ENCODE data around the gene BRCA1.
"Not testable (repeated sequence)": the region's sequence is repeated elsewhere in the genome, so short reads cannot be mapped to it uniquely, and the experiment has no call there.

Gene BRCA1

GRCh38 chr17:43125133-43125966 lies at the start of gene BRCA1:
BRCA1 (minus strand) TSS chr17:43125364; CDS start chr17:43124096, 1,268 bp downstream.
- in situ Hi-C loops (cut with MboI; ENCODE audit: low sequenced_read_pairs): no loop called here

- in situ Hi-C loops (cut with MboI; ENCODE audit: low sequenced_read_pairs): no loop called here
These were observed 46.7 kb upstream of the BRCA1 start for GRCh38 chr17:43171586-43172487.

GRCh38 chr17:43170766-43171585 lies 45.8 kb upstream of the BRCA1 start, which contains the start of gene NBR1:
NBR1 (plus strand) TSS chr17:43171214; CDS start chr17:43175800, 4,586 bp downstream.
- in situ Hi-C loops (cut with MboI; ENCODE audit: low sequenced_read_pairs): no loop called here

GRCh38 chr17:43170140-43170765 lies 45.1 kb upstream of the BRCA1 start:
- in situ Hi-C loops (cut with MboI; ENCODE audit: low sequenced_read_pairs): no loop called here

GRCh38 chr17:43169561-43170139 lies 44.5 kb upstream of the BRCA1 start:
- in situ Hi-C loops (cut with MboI; ENCODE audit: low sequenced_read_pairs): no loop called here

GRCh38 chr17:43165971-43166370 lies 40.8 kb upstream of the BRCA1 start:
- in situ Hi-C loops (cut with MboI; ENCODE audit: low sequenced_read_pairs): not testable (repeated sequence)

GRCh38 chr17:43159957-43160356 lies 34.8 kb upstream of the BRCA1 start:
- in situ Hi-C loops (cut with MboI; ENCODE audit: low sequenced_read_pairs): not testable (repeated sequence)

- in situ Hi-C loops (cut with MboI; ENCODE audit: low sequenced_read_pairs): not testable (repeated sequence)
These were observed 34.1 kb upstream of the BRCA1 start for GRCh38 chr17:43159232-43159631.

- in situ Hi-C loops (cut with MboI; ENCODE audit: low sequenced_read_pairs): no loop called here
These were observed 30.5 kb upstream of the BRCA1 start for GRCh38 chr17:43155666-43156065.

- in situ Hi-C loops (cut with MboI; ENCODE audit: low sequenced_read_pairs): not testable (repeated sequence)
These were observed 28.2 kb upstream of the BRCA1 start for GRCh38 chr17:43153197-43153835.

GRCh38 chr17:43151880-43152456 lies 26.8 kb upstream of the BRCA1 start:
- in situ Hi-C loops (cut with MboI; ENCODE audit: low sequenced_read_pairs): no loop called here

GRCh38 chr17:43146649-43147048 lies 21.5 kb upstream of the BRCA1 start:
- in situ Hi-C loops (cut with MboI; ENCODE audit: low sequenced_read_pairs): no loop called here

- in situ Hi-C loops (cut with MboI; ENCODE audit: low sequenced_read_pairs): no loop called here
These were observed 18.0 kb upstream of the BRCA1 start for GRCh38 chr17:43143201-43143600.

- in situ Hi-C loops (cut with MboI; ENCODE audit: low sequenced_read_pairs): no loop called here
These were observed 17.0 kb upstream of the BRCA1 start for GRCh38 chr17:43142153-43142552.

GRCh38 chr17:43140396-43141332 lies 15.5 kb upstream of the BRCA1 start:
- in situ Hi-C loops (cut with MboI; ENCODE audit: low sequenced_read_pairs): no loop called here

- in situ Hi-C loops (cut with MboI; ENCODE audit: low sequenced_read_pairs): not testable (repeated sequence)
These were observed 13.4 kb upstream of the BRCA1 start for GRCh38 chr17:43138531-43138930.

- in situ Hi-C loops (cut with MboI; ENCODE audit: low sequenced_read_pairs): not testable (repeated sequence)
These were observed 11.4 kb upstream of the BRCA1 start for GRCh38 chr17:43136574-43136973.

GRCh38 chr17:43135454-43135819 lies 10.3 kb upstream of the BRCA1 start:
- in situ Hi-C loops (cut with MboI; ENCODE audit: low sequenced_read_pairs): no loop called here
